ENCODE results near the gene ACTG1.

The ACTG1 gene

DNA sequence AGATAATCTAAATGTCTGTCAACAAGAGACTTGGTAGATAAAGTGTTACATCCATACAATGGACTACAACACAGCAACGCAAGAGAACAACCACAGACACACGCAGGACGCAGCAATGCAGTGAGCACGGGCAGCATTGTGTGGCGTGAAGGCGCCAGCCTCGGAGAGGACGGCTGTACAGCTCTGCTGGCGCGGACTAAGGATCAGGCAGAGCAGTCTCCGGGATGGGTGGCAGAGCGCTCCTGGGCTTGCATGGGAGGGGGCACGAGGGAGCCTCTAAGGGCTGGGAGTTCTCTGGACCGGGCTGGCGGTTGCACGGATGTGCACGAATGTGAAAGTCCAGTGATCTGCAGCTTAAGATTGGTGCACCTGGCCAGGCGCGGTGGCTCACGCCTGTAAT is 34.5 kb downstream of the ACTG1 start:
- no peak for DNase-seq

DNA sequence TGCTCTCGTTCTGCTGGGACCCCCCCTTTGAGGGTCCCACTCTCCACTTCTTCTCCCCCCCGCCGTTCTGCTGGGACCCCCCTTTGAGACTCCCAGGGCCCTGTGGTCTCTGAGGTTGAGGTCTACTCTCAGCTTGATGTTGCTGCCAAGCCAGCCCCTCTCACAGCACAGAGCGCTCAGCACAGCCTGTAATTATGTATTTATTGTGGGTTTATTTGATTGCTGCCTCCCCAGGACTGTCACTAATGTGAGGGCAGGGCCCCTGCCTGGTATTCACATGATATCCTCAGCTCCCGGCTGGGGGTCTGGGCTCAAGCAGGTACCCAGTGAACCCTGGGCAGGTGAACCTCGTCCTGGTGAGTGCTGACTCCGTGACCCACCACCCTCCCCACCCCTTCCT is 35.4 kb downstream of the ACTG1 start:
- no peak for DNase-seq

GRCh38 chr17:81476635-81477034 is 36.0 kb downstream of the ACTG1 start:
- no peak for DNase-seq

- DNase-seq = no peak
Observed at GRCh38 chr17:81476097-81476496, 36.5 kb downstream of the ACTG1 start.

DNA sequence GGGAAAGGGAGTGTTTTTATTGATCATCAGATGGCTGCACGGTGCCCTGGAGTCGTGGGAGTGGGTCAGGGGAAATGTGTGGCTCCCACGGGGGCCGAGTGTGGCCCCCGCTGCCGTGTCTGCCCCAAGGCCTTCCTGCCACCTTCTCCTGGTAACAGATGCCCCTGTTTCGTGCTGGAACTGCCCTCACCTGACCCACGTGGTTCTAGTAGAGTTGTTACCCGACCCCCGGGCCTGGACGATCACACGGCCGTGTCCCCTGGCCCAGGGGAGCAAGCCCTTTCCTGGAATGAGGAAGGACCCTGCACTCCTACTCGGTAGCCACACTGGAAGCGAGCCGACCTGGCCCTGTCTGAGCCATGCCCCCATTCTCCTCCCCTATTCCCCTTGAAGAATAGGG is 37.6 kb downstream of the ACTG1 start:
- DNase-seq = no peak

GRCh38 chr17:81473019-81473418 is 39.6 kb downstream of the ACTG1 start:
- no peak for DNase-seq

GRCh38 chr17:81471818-81472456 is 40.7 kb downstream of the ACTG1 start:
- no peak for DNase-seq

- no peak for DNase-seq
Observed at GRCh38 chr17:81470944-81471817, 41.4 kb downstream of the ACTG1 start.

DNA sequence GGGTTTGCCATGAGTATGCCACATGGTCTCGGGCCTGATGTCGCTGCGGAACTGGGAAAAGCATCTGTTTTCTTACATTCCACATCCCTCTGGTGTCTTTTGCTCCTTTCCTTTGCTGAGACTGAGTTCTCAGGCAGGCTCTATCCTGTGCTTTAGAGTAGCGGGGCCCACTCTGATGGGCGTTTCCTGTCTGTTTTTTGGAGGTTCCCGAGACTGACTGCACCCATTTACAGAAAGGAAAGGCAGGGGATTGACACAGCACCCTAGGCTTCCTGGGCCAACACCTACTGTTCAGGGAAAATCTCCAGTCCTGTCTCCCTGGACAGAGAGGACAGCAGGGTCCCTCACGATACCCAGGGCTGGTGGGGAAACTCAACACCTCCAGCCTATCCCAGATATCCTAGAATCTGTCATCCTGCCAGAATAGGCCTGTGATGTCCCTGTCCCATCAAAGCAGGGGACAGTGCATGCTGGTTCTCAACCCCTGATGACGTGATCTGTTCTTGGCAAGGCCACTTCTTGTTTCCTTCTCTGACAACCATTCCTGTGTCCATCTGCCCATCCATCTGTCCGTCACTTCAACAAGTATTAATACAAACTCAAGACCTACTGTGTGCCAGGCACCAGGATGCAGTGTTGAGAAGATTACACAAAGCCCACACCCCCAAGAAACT is 42.2 kb downstream of the ACTG1 start:
- no peak for DNase-seq

GRCh38 chr17:81469266-81469665 is 43.3 kb downstream of the ACTG1 start:
- DNase-seq = no peak

DNA sequence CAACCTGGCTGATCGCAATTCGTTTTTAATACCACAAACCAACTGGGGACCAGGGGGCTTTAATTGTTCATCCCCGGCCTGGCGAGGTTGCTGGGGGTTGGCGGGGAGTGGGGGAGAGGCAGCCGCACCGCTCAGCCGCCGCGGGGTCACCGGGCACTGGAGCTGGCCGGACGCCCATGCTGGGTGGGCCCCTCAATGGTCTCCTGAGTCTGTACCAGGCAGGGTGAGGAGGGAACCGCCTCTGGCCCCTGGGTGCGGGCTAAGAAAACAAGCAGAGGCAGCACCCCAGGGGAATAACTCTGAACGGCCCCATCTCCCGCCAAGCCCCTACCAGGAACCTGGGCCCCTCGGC is 43.9 kb downstream of the ACTG1 start:
- DNase-seq = no peak

- DNase-seq = no peak
Observed at GRCh38 chr17:81468111-81468769, 44.4 kb downstream of the ACTG1 start.

- no peak for DNase-seq
Observed at GRCh38 chr17:81466564-81467472, 45.8 kb downstream of the ACTG1 start.

DNA sequence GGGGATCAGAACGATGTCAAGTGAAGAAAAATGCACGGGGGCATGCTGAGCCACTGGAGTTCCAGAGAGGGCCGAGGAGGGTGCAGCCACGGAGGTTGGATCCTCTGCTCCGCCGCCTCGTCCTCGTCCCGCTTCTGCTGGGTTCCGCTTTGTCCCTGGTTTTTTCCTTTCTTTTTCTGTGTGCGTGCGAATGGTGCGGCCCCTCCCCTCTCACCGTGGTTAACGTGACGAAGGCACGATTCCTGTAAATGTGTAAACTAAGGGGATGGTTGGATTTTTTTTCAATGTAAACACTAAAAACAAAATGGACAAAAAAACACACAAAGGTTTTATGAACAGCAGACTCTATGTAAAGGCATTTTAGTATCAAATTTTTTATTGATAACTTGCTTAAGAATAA is 46.7 kb downstream of the ACTG1 start:
- no peak for DNase-seq

DNA sequence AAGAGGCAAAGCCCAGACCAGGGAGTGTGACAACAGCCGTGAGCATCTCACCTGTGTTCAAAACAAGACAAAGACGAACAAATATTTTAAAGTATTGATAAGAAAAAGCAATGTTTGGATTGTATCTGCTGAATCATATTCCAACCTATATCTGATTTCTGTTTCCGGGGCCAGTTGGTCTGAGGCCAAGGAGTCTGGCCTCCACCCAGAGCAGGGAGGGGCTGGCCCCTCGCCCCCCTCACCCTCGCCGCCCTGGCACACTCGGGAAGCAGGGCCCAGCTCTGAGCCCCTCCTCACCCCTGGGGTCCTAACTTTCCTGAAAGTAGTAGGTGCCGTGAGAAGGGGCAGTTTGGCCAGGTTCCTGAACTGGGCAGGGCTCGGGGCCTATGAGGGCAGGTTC is 48.0 kb downstream of the ACTG1 start:
- no peak for DNase-seq

DNA sequence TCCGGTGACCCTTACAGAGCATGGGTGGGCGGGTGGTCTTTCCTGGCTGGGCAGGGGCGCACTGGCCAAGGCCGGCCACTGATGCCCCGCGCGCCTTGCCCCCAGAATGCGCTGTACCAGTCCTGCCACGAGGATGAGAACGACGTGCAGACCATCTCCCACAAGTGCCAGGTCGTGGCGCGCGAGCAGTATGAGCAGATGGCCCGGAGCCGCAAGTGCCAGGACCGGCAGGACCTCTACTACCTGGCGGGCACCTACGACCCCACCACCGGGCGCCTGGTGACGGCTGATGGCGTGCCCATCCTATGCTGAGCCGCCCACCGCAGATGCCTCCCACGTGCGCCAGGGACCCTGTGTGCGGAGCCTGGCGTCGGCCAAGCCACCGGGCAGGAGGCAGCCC is 49.1 kb downstream of the ACTG1 start:
- DNase-seq = no peak

- no peak for DNase-seq
Observed at GRCh38 chr17:81462506-81463125, 50.0 kb downstream of the ACTG1 start.

DNA sequence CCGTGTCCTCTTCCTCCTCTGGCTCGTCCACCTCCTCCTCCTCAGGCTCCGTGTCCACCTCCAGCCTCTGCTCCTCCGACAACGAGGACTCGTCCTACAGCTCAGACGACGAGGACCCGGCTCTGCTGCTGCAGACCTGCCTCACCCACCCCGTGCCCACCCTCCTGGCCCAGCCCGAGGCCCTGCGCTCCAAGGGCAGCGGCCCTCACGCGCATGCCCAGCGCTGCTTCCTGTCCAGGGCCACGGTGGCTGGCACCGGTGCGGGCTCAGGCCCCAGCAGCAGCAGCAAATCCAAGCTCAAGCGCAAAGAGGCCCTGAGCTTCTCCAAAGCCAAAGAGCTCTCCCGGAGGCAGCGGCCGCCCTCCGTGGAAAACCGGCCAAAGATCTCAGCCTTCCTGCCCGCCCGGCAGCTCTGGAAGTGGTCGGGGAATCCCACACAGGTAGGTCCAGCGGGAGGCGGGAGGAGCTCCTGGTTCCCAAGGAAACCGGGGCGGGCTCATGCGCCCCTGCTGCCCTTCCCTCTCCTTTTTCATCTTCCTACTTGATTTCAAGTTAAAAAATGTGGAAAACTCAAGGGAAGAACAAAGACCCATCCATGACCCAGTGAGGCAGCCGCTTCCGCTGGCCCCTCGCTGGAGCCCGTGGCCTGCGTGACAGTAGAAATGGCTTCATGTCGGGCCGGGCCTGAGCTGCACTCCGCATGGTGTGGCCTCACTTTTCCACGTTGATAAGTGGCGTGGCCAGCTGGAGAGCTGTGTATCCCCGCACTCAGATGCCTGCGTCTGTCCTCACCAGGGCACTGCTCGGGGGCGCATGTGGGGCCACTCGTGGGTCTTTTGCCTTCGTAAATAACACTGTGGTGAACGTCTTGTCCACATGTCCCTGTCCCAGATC is 50.7 kb downstream of the ACTG1 start:
- DNase-seq = no peak

- DNase-seq = no peak
Observed at GRCh38 chr17:81460856-81461460, 51.6 kb downstream of the ACTG1 start.
